ENCODE data around the gene FAM118A. TPM values are rescaled to one million over a fixed set of nuclear protein-coding genes. Genes with fewer than 3 reads are reported as not detected.

FAM118A gene
- total and polyA plus RNA-seq, 2 experiments from 2014 or later = 11.9 to 20.3 TPM

DNA sequence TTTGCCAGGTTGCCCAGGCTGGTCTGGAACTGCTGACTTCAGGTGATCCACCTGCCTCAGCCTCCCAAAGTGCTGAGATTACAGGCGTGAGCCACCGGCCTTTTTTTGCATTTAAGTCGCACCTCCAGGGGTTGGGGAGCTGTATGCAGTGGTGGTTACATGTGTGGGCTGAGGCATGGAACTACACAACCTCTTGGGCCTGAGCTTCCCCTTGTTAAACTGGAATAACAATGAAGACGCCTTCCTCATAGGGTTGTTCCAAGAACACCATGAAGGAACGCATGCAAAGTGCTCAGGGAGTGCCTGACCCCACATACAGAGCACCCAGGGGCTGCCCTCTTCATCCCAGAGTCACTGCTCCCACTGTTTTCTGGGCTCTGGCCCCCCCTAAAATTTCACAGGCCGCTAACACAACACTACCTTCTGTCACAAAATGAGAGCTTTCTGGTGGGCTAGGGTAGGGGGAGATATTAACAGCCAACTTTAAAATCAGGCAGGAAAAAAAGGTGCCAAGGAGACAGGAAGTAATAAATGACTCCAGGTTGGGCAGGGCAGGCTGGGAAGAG is 1.3 kb upstream of the FAM118A start:
- H3K4me1 Mint-ChIP-seq = peaks cover 30% of the 10 kb centered on the region
- DNase-seq (ENCODE audit: low spot score) = no peak
- no peaks in the 10 kb centered on the region for H3K9me3 Mint-ChIP-seq
- Histone ChIP-seq H3K27me3 (ENCODE audit: insufficient read depth) (no peaks in the 10 kb centered on the region; the same call in 1 of the 2 replicates), H4K20me1 (replicated peaks; ENCODE audit: insufficient read depth) (peaks cover 10% of the 10 kb centered on the region), H3F3A (replicated peaks; ENCODE audit: low read depth) (peaks cover 14% of the 10 kb centered on the region), H3K27ac (ENCODE audit: low read depth) (peak overlapping the region; percentile 92), H3K36me3 (ENCODE audit: insufficient read depth) (no peaks in the 10 kb centered on the region), H3K4me2 (peak overlapping the region; percentile 79), H3K9me2 (ENCODE audit: insufficient read depth) (0 out of 2 replicates have a peak, but pooled peaks cover 3% of the 10 kb centered on the region), H2AFZ (peak overlapping the region; percentile 98), H3K4me1 (ENCODE audit: insufficient read depth) (peaks cover 20% of the 10 kb centered on the region), H3K4me3 (peak overlapping the region; percentile 95), H3K79me2 (replicated peaks; ENCODE audit: insufficient read depth) (peaks cover 29% of the 10 kb centered on the region)
- TF ChIP-seq, protein P1, sequence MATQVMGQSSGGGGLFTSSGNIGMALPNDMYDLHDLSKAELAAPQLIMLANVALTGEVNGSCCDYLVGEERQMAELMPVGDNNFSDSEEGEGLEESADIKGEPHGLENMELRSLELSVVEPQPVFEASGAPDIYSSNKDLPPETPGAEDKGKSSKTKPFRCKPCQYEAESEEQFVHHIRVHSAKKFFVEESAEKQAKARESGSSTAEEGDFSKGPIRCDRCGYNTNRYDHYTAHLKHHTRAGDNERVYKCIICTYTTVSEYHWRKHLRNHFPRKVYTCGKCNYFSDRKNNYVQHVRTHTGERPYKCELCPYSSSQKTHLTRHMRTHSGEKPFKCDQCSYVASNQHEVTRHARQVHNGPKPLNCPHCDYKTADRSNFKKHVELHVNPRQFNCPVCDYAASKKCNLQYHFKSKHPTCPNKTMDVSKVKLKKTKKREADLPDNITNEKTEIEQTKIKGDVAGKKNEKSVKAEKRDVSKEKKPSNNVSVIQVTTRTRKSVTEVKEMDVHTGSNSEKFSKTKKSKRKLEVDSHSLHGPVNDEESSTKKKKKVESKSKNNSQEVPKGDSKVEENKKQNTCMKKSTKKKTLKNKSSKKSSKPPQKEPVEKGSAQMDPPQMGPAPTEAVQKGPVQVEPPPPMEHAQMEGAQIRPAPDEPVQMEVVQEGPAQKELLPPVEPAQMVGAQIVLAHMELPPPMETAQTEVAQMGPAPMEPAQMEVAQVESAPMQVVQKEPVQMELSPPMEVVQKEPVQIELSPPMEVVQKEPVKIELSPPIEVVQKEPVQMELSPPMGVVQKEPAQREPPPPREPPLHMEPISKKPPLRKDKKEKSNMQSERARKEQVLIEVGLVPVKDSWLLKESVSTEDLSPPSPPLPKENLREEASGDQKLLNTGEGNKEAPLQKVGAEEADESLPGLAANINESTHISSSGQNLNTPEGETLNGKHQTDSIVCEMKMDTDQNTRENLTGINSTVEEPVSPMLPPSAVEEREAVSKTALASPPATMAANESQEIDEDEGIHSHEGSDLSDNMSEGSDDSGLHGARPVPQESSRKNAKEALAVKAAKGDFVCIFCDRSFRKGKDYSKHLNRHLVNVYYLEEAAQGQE (IDR thresholded peaks at IDR 0.05; ENCODE audit: unreplicated experiment) = no peak
- TF ChIP-seq POLR2AphosphoS5 (IDR thresholded peaks at IDR 0.05; ENCODE audit: low read depth) (no peak), ETS1 (IDR thresholded peaks at IDR 0.05) (no peak), ZNF331 (CRISPR knock-in tag; IDR thresholded peaks at IDR 0.05; ENCODE audit: low read depth) (no peak), EZH2phosphoT487 (IDR thresholded peaks at IDR 0.05; ENCODE audit: unreplicated experiment) (no peak), STAT1 (IDR thresholded peaks at IDR 0.05; ENCODE audit: unreplicated experiment) (no peak), ZNF114 (CRISPR knock-in tag; IDR thresholded peaks at IDR 0.05) (no peak)
- TF ChIP-seq, protein P2, sequence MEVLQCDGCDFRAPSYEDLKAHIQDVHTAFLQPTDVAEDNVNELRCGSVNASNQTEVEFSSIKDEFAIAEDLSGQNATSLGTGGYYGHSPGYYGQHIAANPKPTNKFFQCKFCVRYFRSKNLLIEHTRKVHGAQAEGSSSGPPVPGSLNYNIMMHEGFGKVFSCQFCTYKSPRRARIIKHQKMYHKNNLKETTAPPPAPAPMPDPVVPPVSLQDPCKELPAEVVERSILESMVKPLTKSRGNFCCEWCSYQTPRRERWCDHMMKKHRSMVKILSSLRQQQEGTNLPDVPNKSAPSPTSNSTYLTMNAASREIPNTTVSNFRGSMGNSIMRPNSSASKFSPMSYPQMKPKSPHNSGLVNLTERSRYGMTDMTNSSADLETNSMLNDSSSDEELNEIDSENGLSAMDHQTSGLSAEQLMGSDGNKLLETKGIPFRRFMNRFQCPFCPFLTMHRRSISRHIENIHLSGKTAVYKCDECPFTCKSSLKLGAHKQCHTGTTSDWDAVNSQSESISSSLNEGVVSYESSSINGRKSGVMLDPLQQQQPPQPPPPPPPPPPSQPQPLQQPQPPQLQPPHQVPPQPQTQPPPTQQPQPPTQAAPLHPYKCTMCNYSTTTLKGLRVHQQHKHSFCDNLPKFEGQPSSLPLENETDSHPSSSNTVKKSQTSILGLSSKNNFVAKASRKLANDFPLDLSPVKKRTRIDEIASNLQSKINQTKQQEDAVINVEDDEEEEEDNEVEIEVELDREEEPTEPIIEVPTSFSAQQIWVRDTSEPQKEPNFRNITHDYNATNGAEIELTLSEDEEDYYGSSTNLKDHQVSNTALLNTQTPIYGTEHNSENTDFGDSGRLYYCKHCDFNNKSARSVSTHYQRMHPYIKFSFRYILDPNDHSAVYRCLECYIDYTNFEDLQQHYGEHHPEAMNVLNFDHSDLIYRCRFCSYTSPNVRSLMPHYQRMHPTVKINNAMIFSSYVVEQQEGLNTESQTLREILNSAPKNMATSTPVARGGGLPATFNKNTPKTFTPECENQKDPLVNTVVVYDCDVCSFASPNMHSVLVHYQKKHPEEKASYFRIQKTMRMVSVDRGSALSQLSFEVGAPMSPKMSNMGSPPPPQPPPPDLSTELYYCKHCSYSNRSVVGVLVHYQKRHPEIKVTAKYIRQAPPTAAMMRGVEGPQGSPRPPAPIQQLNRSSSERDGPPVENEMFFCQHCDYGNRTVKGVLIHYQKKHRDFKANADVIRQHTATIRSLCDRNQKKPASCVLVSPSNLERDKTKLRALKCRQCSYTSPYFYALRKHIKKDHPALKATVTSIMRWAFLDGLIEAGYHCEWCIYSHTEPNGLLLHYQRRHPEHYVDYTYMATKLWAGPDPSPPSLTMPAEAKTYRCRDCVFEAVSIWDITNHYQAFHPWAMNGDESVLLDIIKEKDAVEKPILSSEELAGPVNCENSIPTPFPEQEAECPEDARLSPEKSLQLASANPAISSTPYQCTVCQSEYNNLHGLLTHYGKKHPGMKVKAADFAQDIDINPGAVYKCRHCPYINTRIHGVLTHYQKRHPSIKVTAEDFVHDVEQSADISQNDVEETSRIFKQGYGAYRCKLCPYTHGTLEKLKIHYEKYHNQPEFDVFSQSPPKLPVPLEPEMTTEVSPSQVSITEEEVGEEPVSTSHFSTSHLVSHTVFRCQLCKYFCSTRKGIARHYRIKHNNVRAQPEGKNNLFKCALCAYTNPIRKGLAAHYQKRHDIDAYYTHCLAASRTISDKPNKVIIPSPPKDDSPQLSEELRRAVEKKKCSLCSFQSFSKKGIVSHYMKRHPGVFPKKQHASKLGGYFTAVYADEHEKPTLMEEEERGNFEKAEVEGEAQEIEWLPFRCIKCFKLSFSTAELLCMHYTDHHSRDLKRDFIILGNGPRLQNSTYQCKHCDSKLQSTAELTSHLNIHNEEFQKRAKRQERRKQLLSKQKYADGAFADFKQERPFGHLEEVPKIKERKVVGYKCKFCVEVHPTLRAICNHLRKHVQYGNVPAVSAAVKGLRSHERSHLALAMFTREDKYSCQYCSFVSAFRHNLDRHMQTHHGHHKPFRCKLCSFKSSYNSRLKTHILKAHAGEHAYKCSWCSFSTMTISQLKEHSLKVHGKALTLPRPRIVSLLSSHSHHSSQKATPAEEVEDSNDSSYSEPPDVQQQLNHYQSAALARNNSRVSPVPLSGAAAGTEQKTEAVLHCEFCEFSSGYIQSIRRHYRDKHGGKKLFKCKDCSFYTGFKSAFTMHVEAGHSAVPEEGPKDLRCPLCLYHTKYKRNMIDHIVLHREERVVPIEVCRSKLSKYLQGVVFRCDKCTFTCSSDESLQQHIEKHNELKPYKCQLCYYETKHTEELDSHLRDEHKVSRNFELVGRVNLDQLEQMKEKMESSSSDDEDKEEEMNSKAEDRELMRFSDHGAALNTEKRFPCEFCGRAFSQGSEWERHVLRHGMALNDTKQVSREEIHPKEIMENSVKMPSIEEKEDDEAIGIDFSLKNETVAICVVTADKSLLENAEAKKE (CRISPR knock-in tag; IDR thresholded peaks at IDR 0.05) = no peak
- H3K27ac Mint-ChIP-seq = peak overlapping the region; percentile 93
- ATAC-seq = no peak
- peak overlapping the region; percentile 75 for H3K4me3 Mint-ChIP-seq
- H3K36me3 Mint-ChIP-seq (ENCODE audit: low read depth) = peaks cover 6% of the 10 kb centered on the region; the same call in 2 of the 3 replicates
- H3K27me3 Mint-ChIP-seq (ENCODE audit: insufficient read depth, low read depth, poor library complexity) = peaks cover 21% of the 10 kb centered on the region
